CD4-positive, alpha-beta T cell (primary cell): Measurements from ENCODE around the gene SERPINA10. TPM values are rescaled to one million over a fixed set of nuclear protein-coding genes. Genes with fewer than 3 reads are reported as not detected.
"Not testable (repeated sequence)": the region's sequence is repeated elsewhere in the genome, so short reads cannot be mapped to it uniquely, and the experiment has no call there.

Source experiments
- ATAC-seq: fragments of 200-7000 bp; cut with Tn5 transposase; one replicate; pipeline ENCODE4 v1.10.0; 2022; ENCODE audit warnings: mild to moderate bottlenecking; ENCODE audit not compliant: poor library complexity
- CTCF ChIA-PET: fragments of 350-600 bp; sonication (Branson Sonifier 250); formaldehyde crosslinking; loops from one replicate; lab custom pipeline; 2021; ENCODE audit warnings: antibody characterized with exemption, inconsistent platforms; lab: Charles Lee
- POLR2A ChIA-PET: fragments of 350-600 bp; sonication (Branson Sonifier 250); formaldehyde crosslinking; loops from one replicate; lab custom pipeline; 2021; ENCODE audit warnings: antibody characterized with exemption, inconsistent platforms; lab: Charles Lee
- DNase-seq, 14 experiments: peaks; one replicate each; pipeline ENCODE4 v3.0.0-alpha.2; 2013 to 2020; ENCODE audit warnings: mixed read lengths in 2 of 14
- H3K27ac ChIP-seq, 2 donors: one replicate each; pipeline versions ENCODE4 v1.5.1 to v1.7.0; 2013; ENCODE audit warnings: low read length in 2 of 2, low read depth in 1 of 2, mild to moderate bottlenecking in 1 of 2
- H3K27me3 ChIP-seq, 2 experiments: 1 replicate in 1 of 2; 2 replicates in 1 of 2; pipeline versions ENCODE4 v1.6.1 to v1.7.0; 2013; ENCODE audit warnings: low read length in 2 of 2, control low read depth in 1 of 2, mild to moderate bottlenecking in 1 of 2, moderate library complexity in 1 of 2; ENCODE audit not compliant: insufficient read depth in 2 of 2, control insufficient read depth in 1 of 2
- H3K36me3 ChIP-seq: one replicate; pipeline ENCODE4 v1.6.1; 2013; ENCODE audit warnings: low read length, control low read depth; ENCODE audit not compliant: insufficient read depth
- H3K4me1 ChIP-seq: one replicate; pipeline ENCODE4 v1.6.1; 2013; ENCODE audit warnings: low read length, control low read depth; ENCODE audit not compliant: insufficient read depth
- H3K4me3 ChIP-seq: one replicate; pipeline ENCODE4 v1.5.1; 2013; ENCODE audit warnings: mild to moderate bottlenecking, low read length, moderate library complexity
- H3K9me3 ChIP-seq, 2 experiments: 1 replicate in 1 of 2; 2 replicates in 1 of 2; pipeline versions ENCODE4 v1.6.1 to v1.7.0; 2013; ENCODE audit warnings: low read length in 2 of 2, mild to moderate bottlenecking in 2 of 2, control low read depth in 1 of 2, moderate library complexity in 1 of 2; ENCODE audit not compliant: control insufficient read depth in 1 of 2, insufficient read depth in 1 of 2
- H3K27ac Mint-ChIP-seq: one replicate; pipeline ENCODE4 v1.8.0; 2020; ENCODE audit warnings: mixed read lengths
- H3K27me3 Mint-ChIP-seq: one replicate; pipeline ENCODE4 v1.8.0; 2021; ENCODE audit warnings: mixed read lengths
- H3K36me3 Mint-ChIP-seq: one replicate; pipeline ENCODE4 v1.8.0; 2021; ENCODE audit warnings: low read depth, mixed read lengths
- H3K4me1 Mint-ChIP-seq: one replicate; pipeline ENCODE4 v1.8.0; 2021; ENCODE audit warnings: low read depth, mixed read lengths
- H3K4me3 Mint-ChIP-seq: one replicate; pipeline ENCODE4 v1.8.0; 2020; ENCODE audit warnings: mild to moderate bottlenecking, mixed read lengths
- H3K9me3 Mint-ChIP-seq: one replicate; pipeline ENCODE4 v1.8.0; 2020; ENCODE audit warnings: mixed read lengths
- CTCF ChIP-seq: fragments of 200-600 bp; IDR thresholded peaks from one replicate; pipeline ENCODE4 v1.8.0; 2022; ENCODE audit warnings: antibody characterized with exemption, mild to moderate bottlenecking
- intact Hi-C, 2 experiments: fragments of 100-400 bp; cut with DNase I in 1 of 2; cut with micrococcal nuclease in 1 of 2; formaldehyde crosslinking; loops; one replicate each; pipeline versions ENCODE4 v1.15.1 to v1.9.0; 2023 to 2025; cut with DNase I, micrococcal nuclease
- total RNA-seq, 174 experiments: library from RNA in 2 of 174; stranded (reverse) in 2 of 174; gene quantifications; one replicate each; pipeline ENCODE4 v1.2.3 and lab custom pipeline; 2021 to 2026

Gene SERPINA10
- total RNA-seq, 2 experiments from 2014 or later, result not detected

- Histone ChIP-seq H3K4me1 (no peaks in the 10 kb centered on the region), H3K4me3 (no peak overlapping the region), H3K9me3 (peaks cover 11 to 13% of the 10 kb centered on the region in 2 experiments), H3K27me3 (no peaks in the 10 kb centered on the region), H3K36me3 (no peaks in the 10 kb centered on the region), H3K27ac (no peak overlapping the region)
- DNase-seq (no peak), ATAC-seq (no peak)
- POLR2A ChIA-PET, result no interaction called here
- H3K4me3 Mint-ChIP-seq, result no peak overlapping the region
- H3K27ac Mint-ChIP-seq, result no peak overlapping the region
- peaks cover 18% of the 10 kb centered on the region for H3K9me3 Mint-ChIP-seq
- H3K27me3 Mint-ChIP-seq, result peaks cover 17% of the 10 kb centered on the region
- intact Hi-C loops, result no loop called here
- H3K4me1 Mint-ChIP-seq, result no peaks in the 10 kb centered on the region
- no peak for TF ChIP-seq CTCF
- no peaks in the 10 kb centered on the region for H3K36me3 Mint-ChIP-seq
- CTCF ChIA-PET, result no interaction called here
Measured at GRCh38 chr14:94304243-94304642, 11.2 kb upstream of the SERPINA10 start.

- no peak overlapping the region for H3K4me3 ChIP-seq
- DNase-seq, result no peak
- Mint-ChIP-seq H3K9me3 (peaks cover 11% of the 10 kb centered on the region), H3K4me1 (no peaks in the 10 kb centered on the region), H3K36me3 (no peaks in the 10 kb centered on the region), H3K27ac (no peak overlapping the region), H3K27me3 (peaks cover 10% of the 10 kb centered on the region), H3K4me3 (no peak overlapping the region)
- H3K27me3 ChIP-seq, result peaks cover 0 to 1% of the 10 kb centered on the region in 2 experiments
- no peak overlapping the region for H3K27ac ChIP-seq
- peaks cover 9 to 10% of the 10 kb centered on the region in 2 experiments for H3K9me3 ChIP-seq
- no peak for ATAC-seq
- no peaks in the 10 kb centered on the region for H3K36me3 ChIP-seq
- intact Hi-C loops, result no loop called here
- H3K4me1 ChIP-seq, result no peaks in the 10 kb centered on the region
- POLR2A ChIA-PET, result no interaction called here
- no peak for TF ChIP-seq CTCF
- CTCF ChIA-PET, result no interaction called here
Measured at GRCh38 chr14:94303111-94303510, 10.0 kb upstream of the SERPINA10 start.

GRCh38 chr14:94298130-94298529, 5.1 kb upstream of the SERPINA10 start:
- H3K4me1 ChIP-seq, result no peaks in the 10 kb centered on the region
- Mint-ChIP-seq H3K4me3 (no peak overlapping the region), H3K27ac (no peak overlapping the region), H3K4me1 (no peaks in the 10 kb centered on the region), H3K9me3 (no peaks in the 10 kb centered on the region), H3K27me3 (peaks cover 11% of the 10 kb centered on the region), H3K36me3 (no peaks in the 10 kb centered on the region)
- ATAC-seq (no peak), DNase-seq (no peak)
- H3K9me3 ChIP-seq, result no peaks in the 10 kb centered on the region
- no peak overlapping the region for H3K4me3 ChIP-seq
- intact Hi-C loops, result no loop called here
- POLR2A ChIA-PET, result no interaction called here
- TF ChIP-seq CTCF, result no peak
- H3K27me3 ChIP-seq, result peaks cover 0 to 2% of the 10 kb centered on the region in 2 experiments
- CTCF ChIA-PET, result no interaction called here
- no peaks in the 10 kb centered on the region for H3K36me3 ChIP-seq
- no peak overlapping the region for H3K27ac ChIP-seq

- H3K27ac ChIP-seq, H3K9me3 ChIP-seq, H3K4me3 ChIP-seq, intact Hi-C loops, CTCF ChIA-PET, H3K36me3 ChIP-seq, H3K4me1 ChIP-seq, H3K4me3 Mint-ChIP-seq, H3K9me3 Mint-ChIP-seq, H3K36me3 Mint-ChIP-seq, H3K27me3 ChIP-seq, H3K27ac Mint-ChIP-seq, ATAC-seq, POLR2A ChIA-PET, DNase-seq, H3K4me1 Mint-ChIP-seq: not testable (repeated sequence)
- H3K27me3 Mint-ChIP-seq, result peaks cover 11% of the 10 kb centered on the region
Measured at GRCh38 chr14:94296181-94296545, 3.1 kb upstream of the SERPINA10 start.
